SHP77 (cell line): ENCODE results near the gene TMC1.

Experiments used
- DNase-seq, 2 experiments: peaks; one replicate each; lab custom pipeline; 2025; lab: John Stamatoyannopoulos, UW

TMC1 gene

GRCh38 chr9:72614067-72614466 is 92.7 kb downstream of the TMC1 start:
- no peak for DNase-seq

- no peak for DNase-seq
These were observed 94.5 kb downstream of the TMC1 start for GRCh38 chr9:72615931-72616330.

GRCh38 chr9:72618811-72619210 is 97.4 kb downstream of the TMC1 start:
- no peak for DNase-seq

GRCh38 chr9:72622186-72622585 is 100.8 kb downstream of the TMC1 start:
- no peak for DNase-seq

- no peak for DNase-seq
These were observed 101.7 kb downstream of the TMC1 start for GRCh38 chr9:72623156-72623555.

- no peak for DNase-seq
These were observed 105.7 kb downstream of the TMC1 start for GRCh38 chr9:72627147-72627546.

- no peak for DNase-seq
These were observed 106.6 kb downstream of the TMC1 start for GRCh38 chr9:72627956-72628540.

GRCh38 chr9:72633966-72634365 is 112.6 kb downstream of the TMC1 start:
- DNase-seq = no peak

- DNase-seq = no peak
These were observed 113.8 kb downstream of the TMC1 start for GRCh38 chr9:72635197-72635596.

GRCh38 chr9:72636621-72637020 is 115.2 kb downstream of the TMC1 start:
- no peak for DNase-seq

- DNase-seq = no peak
These were observed 122.2 kb downstream of the TMC1 start for GRCh38 chr9:72643651-72644050.

GRCh38 chr9:72646061-72646460 is 124.7 kb downstream of the TMC1 start:
- DNase-seq = no peak

- DNase-seq = no peak
These were observed 127.1 kb downstream of the TMC1 start for GRCh38 chr9:72648324-72649126.

- no peak for DNase-seq
These were observed 127.7 kb downstream of the TMC1 start for GRCh38 chr9:72649127-72649442.

GRCh38 chr9:72650206-72650605 is 128.8 kb downstream of the TMC1 start:
- DNase-seq = no peak

- no peak for DNase-seq
These were observed 134.6 kb downstream of the TMC1 start for GRCh38 chr9:72656021-72656420.

GRCh38 chr9:72657023-72657422 is 135.6 kb downstream of the TMC1 start:
- no peak for DNase-seq

GRCh38 chr9:72658703-72659102 is 137.3 kb downstream of the TMC1 start:
- DNase-seq = no peak

- DNase-seq = no peak
These were observed 140.2 kb downstream of the TMC1 start for GRCh38 chr9:72661401-72662135.

GRCh38 chr9:72665421-72665820 is 144.0 kb downstream of the TMC1 start:
- no peak for DNase-seq

GRCh38 chr9:72667181-72667580 is 145.8 kb downstream of the TMC1 start:
- no peak for DNase-seq

- DNase-seq = no peak
These were observed 153.6 kb downstream of the TMC1 start for GRCh38 chr9:72674961-72675360.

- no peak for DNase-seq
These were observed 154.2 kb downstream of the TMC1 start for GRCh38 chr9:72675586-72675985.
